Middle frontal gyrus (tissue), 1 donor: Measurements from ENCODE around the gene ZNG1F.
"Not testable (repeated sequence)": the region's sequence is repeated elsewhere in the genome, so short reads cannot be mapped to it uniquely, and the experiment has no call there.

ENCODE experiments used
- DNase-seq: peaks from one replicate; pipeline ENCODE4 v3.0.0-alpha.2; 2015; ENCODE audit warnings: low spot score; ENCODE audit errors: extremely low spot score

ZNG1F gene

DNA sequence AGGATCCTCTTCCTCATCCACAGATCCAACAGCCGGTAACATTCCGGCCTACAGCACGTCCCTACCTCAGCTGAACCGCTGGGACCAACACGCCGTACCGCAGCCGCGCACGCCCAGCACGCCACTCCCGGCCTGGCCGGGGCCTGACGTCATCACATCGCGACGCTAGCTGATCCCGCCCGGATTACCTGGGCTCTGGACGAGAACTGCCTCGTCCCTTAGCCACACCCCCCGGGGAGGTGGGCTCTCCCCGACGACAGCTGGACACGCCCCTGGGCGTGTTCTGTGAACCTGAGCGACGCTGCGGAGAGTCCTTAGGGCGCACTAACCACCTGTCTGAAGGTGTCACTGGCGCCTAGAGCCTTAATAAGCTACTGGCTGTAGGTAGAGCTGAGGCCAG lies at the start of gene ZNG1F:
TSS of gene ZNG1F (minus strand) at position 101 of the 400 bp plus-strand sequence. CDS start at position 42, 59 bp downstream.
- not testable (repeated sequence) for DNase-seq

- not testable (repeated sequence) for DNase-seq
Observed at GRCh38 chr9:41237110-41237749, 48.1 kb upstream of the ZNG1F start.

DNA sequence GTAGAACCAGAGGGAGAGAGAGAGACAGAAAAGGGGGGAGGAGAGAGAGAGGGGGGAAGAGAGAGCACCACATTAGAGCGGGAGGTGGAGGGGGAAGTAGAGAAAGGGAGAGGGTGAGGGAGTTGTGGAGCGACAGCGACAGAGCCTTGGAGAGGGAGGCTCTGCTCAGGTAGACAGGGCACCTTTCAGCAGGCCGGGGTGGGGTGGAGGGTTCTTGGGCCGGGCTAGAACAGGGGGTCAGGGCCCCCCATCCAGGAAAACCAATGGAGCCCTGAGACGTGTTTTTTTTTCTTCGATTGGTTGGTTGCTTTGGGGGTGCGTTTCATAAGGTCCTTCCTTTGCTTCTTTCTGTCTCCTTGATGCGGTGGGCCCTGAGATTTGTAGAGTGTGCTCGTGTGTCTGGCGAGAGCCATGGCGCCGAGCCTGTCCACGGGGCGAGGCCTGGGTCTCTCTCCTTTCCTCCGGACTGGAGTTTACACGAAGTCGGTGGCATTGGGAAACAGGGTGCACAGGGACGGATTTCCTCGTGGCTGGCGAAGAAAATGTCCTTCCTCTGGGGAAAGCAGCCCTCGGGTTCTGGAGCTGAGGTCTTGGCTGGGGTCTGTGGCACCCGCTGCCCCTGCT lies 47.5 kb upstream of the ZNG1F start:
- DNase-seq: not testable (repeated sequence)

GRCh38 chr9:41234811-41235805 lies 46.0 kb upstream of the ZNG1F start:
- not testable (repeated sequence) for DNase-seq

GRCh38 chr9:41234221-41234620 lies 45.1 kb upstream of the ZNG1F start:
- not testable (repeated sequence) for DNase-seq

DNA sequence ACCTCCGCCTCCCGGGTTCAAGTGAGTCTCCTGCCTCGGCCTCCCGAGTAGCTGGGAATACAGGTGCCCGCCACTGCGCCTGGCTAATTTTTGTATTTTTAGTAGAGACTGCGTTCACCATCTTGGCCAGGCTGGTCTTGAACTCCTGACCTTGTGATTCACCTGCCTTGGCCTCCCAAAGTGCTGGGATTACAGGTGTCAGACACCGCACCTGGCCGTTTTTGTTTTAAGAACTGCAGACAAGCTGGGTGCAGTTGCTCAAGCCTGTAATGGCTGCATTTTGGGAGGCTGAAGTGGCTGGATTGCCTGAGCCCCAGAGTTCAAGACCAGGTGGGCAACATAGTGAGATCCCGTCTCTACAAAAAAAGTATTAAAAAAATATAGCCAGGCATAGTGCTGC lies 43.2 kb upstream of the ZNG1F start:
- not testable (repeated sequence) for DNase-seq

DNA sequence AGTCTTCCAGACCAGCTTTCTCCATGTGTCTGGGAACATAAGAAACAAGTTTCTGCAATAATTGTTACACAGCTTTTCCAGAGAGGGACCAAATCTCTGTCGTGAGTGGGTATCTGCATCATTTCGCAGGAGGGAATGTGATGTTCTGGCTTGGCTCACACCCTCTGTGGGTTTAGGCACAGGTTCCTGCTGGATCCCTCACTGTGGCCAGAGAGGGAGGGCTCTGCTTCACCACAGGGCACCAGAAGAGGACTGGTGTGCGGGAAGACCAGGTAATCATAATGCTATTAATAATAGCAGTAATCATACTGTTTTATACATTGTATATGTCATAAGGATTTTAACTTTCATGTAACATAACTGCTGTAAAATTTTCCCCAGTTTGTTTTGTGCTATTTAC lies 41.3 kb upstream of the ZNG1F start:
- DNase-seq: not testable (repeated sequence)

DNA sequence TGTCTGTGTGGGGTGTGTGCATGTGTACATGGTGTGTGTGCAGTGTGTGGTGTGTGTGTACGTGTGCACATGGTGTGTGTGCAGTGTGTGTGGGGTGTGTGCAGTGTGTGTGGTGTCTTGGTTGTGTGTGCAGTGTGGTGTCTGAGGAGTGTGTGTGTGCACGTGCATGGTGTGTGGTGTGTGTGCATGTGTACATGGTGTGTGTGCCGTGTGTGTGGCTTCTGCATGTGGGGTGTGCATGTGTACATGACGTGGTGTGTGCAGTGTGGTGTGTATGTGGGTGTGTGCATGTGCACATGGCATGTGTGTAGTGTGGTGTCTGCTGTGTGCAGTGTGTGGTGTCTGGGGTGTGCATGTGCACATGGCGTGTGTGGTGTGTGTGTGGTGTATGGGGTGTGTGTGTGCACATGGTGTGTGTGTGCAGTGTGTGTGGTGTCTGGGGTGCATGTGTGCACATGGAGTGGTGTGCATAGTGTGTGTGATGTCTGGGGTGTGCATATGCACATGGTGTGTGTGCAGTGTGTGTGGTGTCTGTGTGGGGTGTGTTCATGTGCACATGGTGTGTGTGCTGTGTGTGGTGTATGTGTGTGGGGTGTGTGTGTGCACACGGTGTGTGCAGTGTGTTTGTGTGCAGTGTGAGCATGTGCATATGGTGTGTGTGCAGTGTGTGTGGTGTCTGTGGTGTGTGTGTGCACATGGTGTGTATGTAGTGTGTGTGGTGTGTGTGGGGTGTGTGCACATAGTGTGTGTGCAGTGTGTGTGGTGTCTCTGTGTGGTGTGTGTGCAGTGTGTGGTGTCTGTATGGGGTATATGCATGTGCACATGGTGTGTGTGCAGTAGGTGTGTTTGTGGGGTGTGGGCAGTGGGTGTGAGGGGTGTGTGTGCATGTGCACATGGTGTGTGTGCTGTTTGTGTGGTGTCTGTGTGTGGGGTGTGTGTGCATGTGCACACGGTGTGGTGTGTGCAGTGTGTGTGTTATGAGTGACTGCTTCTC lies 40.6 kb upstream of the ZNG1F start:
- no peak for DNase-seq

GRCh38 chr9:41219831-41220230 lies 30.7 kb upstream of the ZNG1F start:
- not testable (repeated sequence) for DNase-seq

GRCh38 chr9:41188439-41188838 lies 678 bp downstream of the ZNG1F start:
- not testable (repeated sequence) for DNase-seq

DNA sequence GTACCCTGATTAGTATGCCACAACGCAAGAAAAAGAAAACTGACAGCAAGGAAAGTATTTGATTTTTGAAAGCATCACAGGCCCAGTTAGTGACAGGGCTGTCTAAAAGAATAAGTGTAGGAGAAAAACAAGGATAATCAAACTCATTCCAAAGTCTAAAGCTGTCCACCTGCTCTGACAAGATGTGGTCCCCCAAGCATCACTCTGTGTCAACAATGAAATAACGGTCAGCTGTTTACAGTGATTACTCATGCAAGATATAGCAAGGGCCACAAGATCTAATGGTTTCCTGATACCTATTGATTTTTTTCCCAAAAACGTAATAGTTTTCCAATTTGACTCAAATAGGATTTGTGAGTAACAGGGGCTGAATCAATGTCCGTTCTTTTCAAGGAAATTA lies 14.1 kb downstream of the ZNG1F start:
- not testable (repeated sequence) for DNase-seq

- DNase-seq: not testable (repeated sequence)
Observed at GRCh38 chr9:41150116-41150515, 39.0 kb downstream of the ZNG1F start.

- not testable (repeated sequence) for DNase-seq
Observed at GRCh38 chr9:41141878-41142277, 47.2 kb downstream of the ZNG1F start.

GRCh38 chr9:41128581-41128980 lies 60.5 kb downstream of the ZNG1F start, which contains the start of gene FOXD4L6:
Gene FOXD4L6, minus strand, starts transcription at chr9:41128681. Its CDS starts 298 bp downstream, at chr9:41128383.
- DNase-seq: not testable (repeated sequence)

- DNase-seq: not testable (repeated sequence)
Observed at GRCh38 chr9:41126746-41127446, 62.2 kb downstream of the ZNG1F start.

DNA sequence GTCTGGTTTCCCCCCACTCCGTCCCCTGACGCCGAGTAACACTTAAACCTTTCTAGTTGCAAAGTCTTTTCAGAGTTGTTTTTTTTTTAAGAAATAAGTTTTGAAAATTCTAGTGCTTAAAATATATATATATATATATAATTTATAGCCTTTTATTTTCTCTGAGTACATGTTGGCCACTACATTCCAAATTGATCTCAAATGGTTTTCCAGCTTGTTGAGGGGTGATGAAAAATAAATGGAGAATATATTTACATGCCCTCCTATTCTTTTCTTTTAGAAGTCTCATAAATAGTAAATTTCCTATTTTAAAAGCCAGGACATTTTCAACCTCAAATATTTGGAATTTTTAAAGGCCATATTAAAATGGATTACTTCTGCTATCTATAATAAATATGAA lies 63.2 kb downstream of the ZNG1F start:
- not testable (repeated sequence) for DNase-seq

- DNase-seq: not testable (repeated sequence)
Observed at GRCh38 chr9:41125109-41125658, 63.9 kb downstream of the ZNG1F start.

DNA sequence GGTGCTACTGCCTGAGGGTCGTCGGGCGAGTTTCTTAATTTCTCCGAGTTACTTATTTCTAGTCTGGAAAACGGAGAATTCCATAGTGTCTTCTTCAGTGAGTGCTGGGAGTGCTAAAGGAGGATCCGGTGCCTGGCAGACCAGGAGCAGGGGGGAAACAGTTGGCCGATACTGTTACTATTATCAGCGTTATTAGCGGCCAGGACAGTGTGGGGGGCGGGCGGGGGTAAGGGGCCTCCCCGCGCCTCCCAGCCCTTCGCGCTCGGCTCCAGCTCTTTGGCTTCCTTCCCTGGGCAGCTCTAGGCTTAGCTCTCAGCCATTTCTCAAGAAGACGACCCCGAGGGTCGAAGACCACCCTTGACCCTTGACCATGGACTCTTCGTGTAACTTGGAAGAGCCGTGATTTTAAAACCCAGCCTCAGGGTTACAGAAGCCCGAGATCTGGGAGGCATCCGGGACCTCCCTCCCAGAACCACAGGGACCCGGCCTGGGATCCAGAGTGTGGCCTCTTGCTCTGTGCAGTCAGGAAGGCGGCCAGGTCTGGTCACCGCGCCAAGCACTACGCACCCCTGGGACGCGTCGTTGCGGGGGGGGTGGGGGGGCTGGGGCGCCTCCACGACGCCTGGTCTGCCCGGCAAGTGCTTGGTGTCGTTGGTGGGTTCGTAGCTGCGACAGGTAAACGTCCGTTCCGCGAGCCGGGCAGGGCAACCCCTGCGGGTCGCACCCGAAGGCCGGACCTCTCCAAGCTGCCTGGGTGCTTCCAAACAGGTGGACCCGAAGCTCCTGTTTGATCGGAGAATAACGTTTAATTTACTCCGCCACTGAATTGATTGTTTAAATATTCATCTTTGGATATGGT lies 64.6 kb downstream of the ZNG1F start:
- not testable (repeated sequence) for DNase-seq
